Right ventricle myocardium inferior (tissue), 1 donor: ENCODE results near the gene LHPP. TPM values are rescaled to one million over a fixed set of nuclear protein-coding genes. Genes with fewer than 3 reads are reported as not detected.
"Not testable (repeated sequence)": the region's sequence is repeated elsewhere in the genome, so short reads cannot be mapped to it uniquely, and the experiment has no call there.

Source experiments
- ATAC-seq: fragments of 200-7000 bp; cut with Tn5 transposase; one replicate; pipeline ENCODE4 v1.9.1; 2020; ENCODE audit warnings: mild to moderate bottlenecking, moderate library complexity
- DNase-seq: peaks from one replicate; pipeline ENCODE4 v3.0.0; 2021; ENCODE audit errors: missing footprints
- intact Hi-C: fragments of 100-400 bp; cut with DNase I; formaldehyde crosslinking; loops from one replicate; pipeline ENCODE4 v1.11.0; 2022
- long read RNA-seq: library from polyadenylated mRNA; unstranded; transcript quantifications from one replicate; pipeline ENCODE4 v2.0.0, GENCODE V29; 2021
- total RNA-seq: library from RNA; stranded (reverse); fragmentation: NEBNext Ultra II Directional; extraction: Animal tissue kit (Norgen Biotek cat#: 25700); gene quantifications from one replicate; pipeline ENCODE4 v1.2.1, GENCODE V29; 2021
- donor health status: DM: no; HTN: yes; CAD: no; lungs with severe emphysema.

LHPP gene, protein sequence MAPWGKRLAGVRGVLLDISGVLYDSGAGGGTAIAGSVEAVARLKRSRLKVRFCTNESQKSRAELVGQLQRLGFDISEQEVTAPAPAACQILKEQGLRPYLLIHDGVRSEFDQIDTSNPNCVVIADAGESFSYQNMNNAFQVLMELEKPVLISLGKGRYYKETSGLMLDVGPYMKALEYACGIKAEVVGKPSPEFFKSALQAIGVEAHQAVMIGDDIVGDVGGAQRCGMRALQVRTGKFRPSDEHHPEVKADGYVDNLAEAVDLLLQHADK
- total RNA-seq = 5.8 TPM
- long read RNA-seq, partial matches to known transcripts = 1 of 6 reads
- long read RNA-seq, other reads (novel, unspliced or antisense) = 3 of 6 reads

DNA sequence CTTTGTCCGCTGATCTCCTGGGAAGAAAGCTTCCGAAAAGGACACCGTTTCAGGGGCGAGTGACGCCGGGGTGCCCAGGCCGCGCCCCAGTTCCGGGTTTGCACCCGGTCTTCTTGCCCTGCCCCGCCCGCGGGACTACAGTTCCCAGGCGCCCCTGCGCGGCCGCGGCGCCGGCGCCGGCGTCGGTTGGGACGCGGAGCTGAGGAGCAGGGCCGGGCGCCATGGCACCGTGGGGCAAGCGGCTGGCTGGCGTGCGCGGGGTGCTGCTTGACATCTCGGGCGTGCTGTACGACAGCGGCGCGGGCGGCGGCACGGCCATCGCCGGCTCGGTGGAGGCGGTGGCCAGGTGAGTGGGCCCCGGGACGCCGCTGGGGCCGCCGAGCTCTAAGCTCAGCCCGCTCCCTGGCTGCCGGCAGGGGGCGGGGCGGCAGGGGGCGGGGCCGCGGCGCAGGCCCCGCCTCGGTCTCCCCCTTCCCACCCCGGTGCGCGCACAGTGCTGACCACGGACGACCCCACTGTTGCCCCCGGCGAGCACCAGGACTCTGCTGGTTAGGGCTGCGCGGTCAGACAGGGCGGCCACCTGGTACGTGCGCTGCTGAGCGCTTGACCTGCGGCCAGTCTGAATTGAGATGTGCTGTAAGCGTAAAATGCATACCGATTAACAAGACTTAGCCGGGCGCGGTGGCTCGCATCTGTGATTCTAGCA is at the start of gene LHPP:
TSS of gene LHPP (plus strand) at position 182 of the 706 bp plus-strand sequence. CDS start at position 222, 40 bp downstream.
- peak; percentile 96 for DNase-seq
- intact Hi-C loops = no loop called here
- peak; percentile 98 for ATAC-seq

DNA sequence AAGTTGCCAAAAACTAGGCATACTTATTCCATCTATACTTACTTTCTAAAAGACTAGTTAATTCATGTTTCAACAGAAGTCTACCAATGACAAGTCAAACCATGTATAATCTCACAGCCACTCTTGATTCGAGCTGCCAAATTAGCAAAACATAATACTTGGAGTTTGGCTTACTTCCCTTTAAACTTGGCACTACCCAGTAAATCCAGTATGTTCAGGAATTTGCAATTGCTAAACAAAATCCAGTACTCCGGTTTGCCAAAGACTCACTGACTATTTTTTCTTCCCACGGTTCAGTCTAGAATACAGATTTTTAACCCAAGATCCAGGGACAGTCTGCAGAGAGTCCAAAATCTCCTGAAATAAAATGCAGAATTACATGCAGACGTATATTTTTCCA is 47.5 kb upstream of the LHPP start:
- intact Hi-C loops = no loop called here

GRCh38 chr10:124415210-124415609 is 46.4 kb upstream of the LHPP start:
- DNase-seq = no peak
- intact Hi-C loops = no loop called here
- ATAC-seq = no peak

More for the DNA sequence above, 47.5 kb upstream of the LHPP start:
- no peak for ATAC-seq
- DNase-seq = no peak

- ATAC-seq (no peak), DNase-seq (no peak)
- intact Hi-C loops = no loop called here
Observed at GRCh38 chr10:124416733-124417132, 44.9 kb upstream of the LHPP start.

GRCh38 chr10:124417895-124418725 is 43.5 kb upstream of the LHPP start:
- intact Hi-C loops = loop anchor here (1.0 kb wide), 1 partner anchor 107 kb away; no protein-coding TSS in a partner anchor
- peak; percentile 62 for ATAC-seq
- DNase-seq = peak; percentile 83

GRCh38 chr10:124418726-124419501 is 42.7 kb upstream of the LHPP start, which contains the start of gene OAT:
TSS of gene OAT (minus strand) at chr10:124418923. CDS start at chr10:124412171, 6,752 bp downstream.
- intact Hi-C loops = loop anchor here (1.0 kb wide), 1 partner anchor 106 kb away; no protein-coding TSS in a partner anchor
- DNase-seq = peak; percentile 98
- peak; percentile 98 for ATAC-seq

DNA sequence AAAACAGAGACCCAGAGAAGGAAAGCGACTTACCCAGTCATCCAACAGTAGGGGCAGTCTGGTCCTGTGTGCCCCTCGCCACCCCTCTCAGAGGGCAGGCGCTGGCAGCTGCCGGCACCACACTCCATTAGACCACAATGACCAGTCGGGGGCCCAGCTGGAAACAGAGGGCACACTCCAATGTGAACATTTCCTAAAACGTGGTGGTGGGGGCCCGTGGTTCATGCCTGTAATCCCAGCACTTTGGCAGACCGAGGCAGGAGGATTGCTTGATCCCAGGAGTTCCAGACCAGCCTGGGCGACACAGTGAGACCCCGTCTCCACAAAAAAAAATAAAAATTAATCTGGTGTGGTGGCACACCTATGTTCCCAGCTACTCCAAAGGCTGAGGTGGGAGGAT is 42.0 kb upstream of the LHPP start:
- ATAC-seq (no peak), DNase-seq (no peak)
- intact Hi-C loops = no loop called here

GRCh38 chr10:124420254-124420653 is 41.4 kb upstream of the LHPP start:
- DNase-seq (no peak), ATAC-seq (no peak)
- intact Hi-C loops = no loop called here

DNA sequence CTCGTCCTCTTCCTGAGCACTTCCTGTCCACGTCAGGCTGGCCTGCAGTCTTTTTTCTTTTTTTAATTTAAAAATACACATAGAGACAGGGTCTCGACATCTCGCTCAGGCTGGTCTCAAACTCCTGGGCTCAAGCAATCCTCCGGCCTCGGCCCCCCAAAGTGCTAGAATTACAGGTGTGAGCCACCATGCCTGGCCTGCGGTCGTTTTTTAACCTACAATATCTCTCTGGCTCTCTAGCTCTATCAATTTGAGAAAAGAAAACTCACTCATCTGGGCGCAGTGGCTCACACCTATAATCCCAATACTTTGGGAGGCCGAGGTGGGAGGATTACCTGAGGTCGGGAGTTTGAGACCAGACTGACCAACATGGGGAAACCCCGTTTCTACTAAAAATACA is 38.9 kb upstream of the LHPP start:
- intact Hi-C loops = no loop called here
- ATAC-seq = no peak
- DNase-seq = no peak

GRCh38 chr10:124423813-124424212 is 37.8 kb upstream of the LHPP start:
- ATAC-seq = no peak
- DNase-seq = no peak
- intact Hi-C loops = no loop called here

GRCh38 chr10:124425227-124425962 is 36.2 kb upstream of the LHPP start:
- no peak for DNase-seq
- intact Hi-C loops = no loop called here
- ATAC-seq = no peak

DNA sequence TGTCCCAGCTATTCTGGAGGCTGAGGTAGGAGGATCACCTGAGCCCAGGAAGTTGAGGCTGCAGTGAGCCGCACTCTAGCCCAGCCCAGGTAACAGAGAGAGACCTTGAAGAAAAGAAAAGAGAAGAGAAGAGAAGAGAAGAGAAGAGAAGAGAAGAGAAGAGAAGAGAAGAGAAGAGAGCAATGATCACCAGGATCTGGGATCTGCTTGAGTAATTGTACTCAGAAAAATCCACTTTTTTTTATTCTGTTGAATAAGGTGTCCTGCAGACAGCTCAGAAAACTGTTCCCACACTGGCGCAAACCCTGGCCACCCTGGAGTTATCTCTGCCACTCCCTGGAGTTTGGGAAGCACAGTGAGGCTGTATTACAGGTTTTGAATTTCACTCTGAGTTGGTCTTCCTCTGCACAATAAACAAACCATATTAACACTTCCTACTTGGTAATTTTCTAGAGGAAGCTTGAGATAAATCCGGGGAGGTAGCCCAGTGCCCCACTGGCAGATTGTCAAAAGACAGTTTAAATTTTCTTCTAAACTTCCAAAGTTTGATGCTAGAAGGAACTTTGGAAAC is 33.3 kb upstream of the LHPP start:
- no peak for ATAC-seq
- no peak for DNase-seq

GRCh38 chr10:124429576-124429975 is 32.0 kb upstream of the LHPP start:
- ATAC-seq (no peak), DNase-seq (no peak)
- intact Hi-C loops = no loop called here

More for the DNA sequence above, 33.3 kb upstream of the LHPP start:
- intact Hi-C loops = no loop called here

DNA sequence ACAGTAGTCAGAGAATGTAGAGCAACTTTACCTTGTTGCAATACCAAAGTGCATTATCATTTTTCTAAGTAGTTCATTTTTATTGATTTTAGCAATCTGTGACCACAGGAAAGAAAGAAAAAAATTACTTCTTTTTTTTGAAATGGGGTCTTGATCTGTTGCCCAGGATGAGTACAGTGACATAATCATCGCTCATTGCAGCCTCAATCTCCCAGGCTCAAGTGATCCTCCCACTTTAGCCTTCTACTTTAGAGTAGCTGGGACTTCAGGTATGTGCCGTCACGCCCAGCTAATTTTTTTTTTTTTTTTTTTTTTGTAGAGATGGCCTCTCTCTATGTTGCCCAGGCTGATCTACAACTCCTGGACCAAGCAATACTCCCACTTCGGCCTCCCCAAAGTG is 31.5 kb upstream of the LHPP start:
- DNase-seq = no peak
- intact Hi-C loops = no loop called here
- no peak for ATAC-seq

DNA sequence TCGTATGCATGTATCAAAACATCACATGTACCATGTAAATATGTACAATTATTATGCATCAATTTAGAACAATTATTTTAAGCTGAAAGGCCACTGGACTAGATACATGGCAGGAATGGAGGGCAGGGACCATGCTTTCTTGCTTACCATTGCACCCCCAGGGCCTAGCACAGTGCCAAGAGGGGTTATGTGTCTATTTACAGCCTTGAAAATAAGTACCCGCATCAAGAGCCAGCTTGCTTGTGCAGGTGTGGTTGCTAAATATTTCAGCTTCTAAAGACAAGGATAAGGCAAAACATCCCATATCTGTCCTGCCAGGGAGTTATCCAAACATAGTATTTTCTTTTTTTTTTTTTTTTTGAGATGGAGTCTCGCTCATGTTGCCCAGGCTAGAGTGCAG is 28.2 kb upstream of the LHPP start:
- DNase-seq (no peak), ATAC-seq (no peak)
- intact Hi-C loops = no loop called here

DNA sequence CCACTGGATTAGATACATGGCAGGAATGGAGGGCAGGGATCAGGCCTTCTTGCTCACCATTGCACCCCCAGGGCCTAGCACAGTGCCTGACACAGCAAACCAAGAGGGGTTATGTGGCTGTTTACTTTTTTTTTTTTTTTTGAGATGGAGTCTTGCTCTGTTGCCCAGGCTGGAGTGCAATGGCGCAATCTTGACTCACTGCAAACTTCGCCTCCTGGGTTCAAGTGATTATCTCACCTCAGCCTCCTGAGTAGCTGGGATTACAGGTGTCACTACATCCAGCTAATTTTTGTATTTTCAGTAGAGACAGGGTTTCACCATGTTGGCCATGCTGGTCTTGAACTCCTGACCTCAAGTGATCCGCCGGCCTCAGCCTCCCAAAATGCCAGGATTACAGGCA is 25.9 kb upstream of the LHPP start:
- not testable (repeated sequence) for ATAC-seq

DNA sequence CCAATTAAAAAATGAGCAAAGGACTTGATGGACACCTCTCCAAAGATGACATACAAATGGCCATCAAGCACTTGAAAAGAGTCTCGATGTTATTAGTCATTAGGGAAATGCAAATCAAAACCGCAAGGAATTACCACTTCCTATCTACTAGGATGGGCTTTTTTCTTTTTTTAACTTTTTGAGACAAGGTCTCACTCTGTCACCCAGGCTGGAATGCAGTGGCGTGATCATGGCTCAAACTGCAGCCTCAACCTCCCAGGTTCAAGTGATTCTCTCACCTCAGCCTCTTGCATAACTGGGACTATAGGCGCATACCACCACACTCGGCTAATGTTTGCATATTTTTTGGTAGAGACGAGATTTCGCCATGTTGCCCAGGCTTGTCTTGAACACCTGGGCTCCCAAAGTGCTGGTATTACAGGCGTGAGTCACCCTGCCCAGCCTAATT is 25.4 kb upstream of the LHPP start:
- intact Hi-C loops = no loop called here

More for the DNA sequence above, 25.9 kb upstream of the LHPP start:
- DNase-seq, intact Hi-C loops: not testable (repeated sequence)

More for the DNA sequence above, 25.4 kb upstream of the LHPP start:
- ATAC-seq (no peak), DNase-seq (no peak)
